ENCODE measurements around the gene FILIP1L.

The FILIP1L gene

GRCh38 chr3:99966662-99967416, 147.5 kb downstream of the FILIP1L start:
- DNase-seq: no peak

DNA sequence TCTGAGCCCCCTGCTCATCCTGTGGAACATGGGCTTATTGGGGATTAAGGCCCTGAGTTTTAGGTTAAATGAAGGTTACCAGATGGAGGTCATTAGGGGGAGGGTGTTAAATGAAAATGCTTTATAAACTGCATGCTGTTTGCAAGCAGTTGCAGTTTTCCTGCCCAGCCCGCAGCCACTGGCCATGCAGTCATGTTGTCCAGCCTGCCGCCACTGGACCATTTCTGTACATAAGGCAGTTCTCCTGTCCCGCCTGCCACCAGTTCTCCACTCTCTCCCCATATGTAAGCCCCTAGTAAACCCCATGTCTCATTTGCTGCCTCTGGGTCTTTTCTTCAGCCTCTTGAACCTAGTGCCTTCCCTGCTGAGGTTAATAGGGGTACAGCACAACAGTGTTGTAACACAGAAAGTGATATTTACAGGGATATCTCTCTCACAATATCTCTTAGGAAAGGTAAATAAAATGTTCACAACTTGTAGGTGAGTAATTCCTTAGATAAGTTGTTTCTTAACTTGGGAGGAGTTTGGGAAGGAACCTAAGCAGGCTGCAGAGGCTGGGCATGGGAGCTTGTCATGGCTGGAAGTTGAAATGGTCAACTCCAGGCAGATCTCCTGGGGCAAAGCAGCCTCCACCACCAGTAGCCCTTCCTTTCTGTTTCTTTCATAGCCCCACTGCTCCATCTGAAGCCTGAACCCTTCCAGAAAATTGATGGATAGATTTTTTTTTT, 148.5 kb downstream of the FILIP1L start:
- no peak for DNase-seq

- DNase-seq: no peak
Measured at GRCh38 chr3:99965077-99965476, 149.2 kb downstream of the FILIP1L start.

DNA sequence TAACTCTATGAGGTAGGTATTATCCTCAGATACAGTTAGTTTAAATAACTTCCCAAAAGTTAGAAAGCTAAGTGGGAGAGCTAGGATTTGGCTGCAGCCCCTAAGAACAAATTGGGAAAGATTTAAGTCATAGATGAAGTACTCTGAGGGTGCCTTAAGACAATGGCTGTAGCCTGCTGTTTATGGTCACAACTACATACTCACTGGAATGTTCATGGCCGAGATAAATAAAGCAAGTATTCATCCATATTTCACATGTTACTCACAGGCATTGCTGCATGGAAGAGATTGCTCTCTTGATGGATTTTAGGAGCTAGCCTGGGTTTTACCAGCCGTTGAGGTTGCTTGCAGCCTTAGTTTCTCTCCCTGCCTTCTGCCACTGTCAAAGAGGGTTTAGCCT, 151.6 kb downstream of the FILIP1L start:
- DNase-seq: no peak

DNA sequence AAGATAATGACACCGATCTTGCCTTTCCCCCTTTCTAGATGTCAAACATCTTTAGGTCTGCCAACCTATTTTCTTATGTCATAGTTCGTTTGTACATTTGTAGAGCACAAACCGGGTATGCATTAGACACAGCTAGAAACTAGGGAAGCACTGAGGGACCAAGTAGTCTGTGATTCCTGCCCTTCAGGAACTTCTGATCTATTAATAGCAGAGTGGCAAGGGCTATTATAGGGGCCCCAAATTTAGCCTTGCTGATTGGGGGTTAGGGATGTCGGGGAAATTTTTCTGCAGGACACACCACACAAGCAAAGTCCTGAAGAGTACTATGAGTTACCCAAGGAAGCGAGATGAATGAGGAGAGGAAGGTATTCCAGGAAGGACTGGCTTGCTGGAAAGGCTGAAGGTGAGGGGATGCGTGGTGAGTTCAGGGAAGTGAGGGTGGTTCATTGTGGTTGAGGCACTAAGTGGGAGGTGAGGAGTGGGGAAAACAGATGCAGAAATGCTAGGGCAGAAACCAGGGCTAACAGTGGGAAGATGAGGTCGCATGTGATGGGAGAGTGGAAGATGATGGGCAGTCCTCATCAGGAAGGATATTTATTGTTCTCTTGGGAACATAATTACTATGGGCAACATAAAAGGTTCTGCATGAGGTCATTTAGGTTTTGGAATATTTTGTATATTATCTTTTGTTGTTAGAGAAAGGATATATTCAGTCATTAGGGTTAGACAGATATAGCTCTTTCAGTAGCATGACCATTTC, 152.4 kb downstream of the FILIP1L start:
- DNase-seq: no peak

DNA sequence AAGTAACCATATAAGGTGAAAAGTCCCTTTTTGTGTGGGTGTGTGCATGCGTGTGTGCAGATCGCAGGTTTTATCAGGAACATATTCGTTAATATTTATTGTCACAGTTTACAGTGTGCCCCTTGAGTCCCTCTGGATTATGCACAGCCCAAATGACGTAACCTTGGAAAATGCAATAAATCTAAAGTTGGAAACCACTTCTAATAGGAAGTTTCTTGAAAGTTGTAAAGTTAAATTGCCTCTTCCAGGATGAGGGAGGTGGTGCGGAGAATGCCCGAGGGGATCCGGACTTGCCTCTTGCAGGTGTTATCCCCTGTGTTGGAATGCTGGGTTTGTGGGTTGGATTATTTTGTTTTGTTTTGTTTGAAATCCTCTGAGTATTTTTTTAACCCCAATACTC, 153.4 kb downstream of the FILIP1L start:
- DNase-seq: no peak

DNA sequence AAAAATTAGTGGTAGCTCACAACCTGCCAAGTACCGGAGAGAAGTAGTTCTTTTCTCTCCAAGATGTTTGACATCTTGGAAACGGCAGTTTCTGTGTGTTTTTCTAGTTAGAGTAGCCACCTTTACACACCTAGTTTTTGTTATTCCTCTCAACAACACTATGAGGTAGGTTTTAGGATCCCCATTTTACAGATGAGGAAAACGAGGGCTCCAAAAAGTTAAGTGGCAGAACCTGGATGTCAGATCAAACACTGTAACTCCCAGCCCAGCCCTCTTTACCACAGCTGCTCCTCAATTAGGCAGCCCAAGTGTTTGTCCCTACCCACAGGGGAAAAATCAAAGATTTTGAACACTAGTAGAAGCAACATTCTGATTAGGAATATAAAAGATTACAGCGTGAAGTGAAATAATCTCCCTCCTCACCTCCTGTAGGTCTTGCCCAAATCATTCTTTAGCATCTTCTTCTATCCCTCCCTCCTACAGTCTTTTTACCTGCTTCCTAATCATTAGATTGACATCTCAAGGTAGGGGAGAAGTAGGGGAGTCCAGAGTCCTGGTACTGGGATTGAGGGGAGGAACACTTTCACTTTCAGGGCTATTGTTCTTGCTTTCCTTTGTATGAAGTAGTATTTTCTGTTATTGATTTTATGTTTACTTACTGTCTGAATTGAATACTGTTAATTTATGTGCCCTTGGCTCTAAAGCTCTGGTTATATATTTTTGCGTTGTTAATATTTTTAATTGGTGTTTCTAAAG, 154.0 kb downstream of the FILIP1L start:
- DNase-seq: no peak

DNA sequence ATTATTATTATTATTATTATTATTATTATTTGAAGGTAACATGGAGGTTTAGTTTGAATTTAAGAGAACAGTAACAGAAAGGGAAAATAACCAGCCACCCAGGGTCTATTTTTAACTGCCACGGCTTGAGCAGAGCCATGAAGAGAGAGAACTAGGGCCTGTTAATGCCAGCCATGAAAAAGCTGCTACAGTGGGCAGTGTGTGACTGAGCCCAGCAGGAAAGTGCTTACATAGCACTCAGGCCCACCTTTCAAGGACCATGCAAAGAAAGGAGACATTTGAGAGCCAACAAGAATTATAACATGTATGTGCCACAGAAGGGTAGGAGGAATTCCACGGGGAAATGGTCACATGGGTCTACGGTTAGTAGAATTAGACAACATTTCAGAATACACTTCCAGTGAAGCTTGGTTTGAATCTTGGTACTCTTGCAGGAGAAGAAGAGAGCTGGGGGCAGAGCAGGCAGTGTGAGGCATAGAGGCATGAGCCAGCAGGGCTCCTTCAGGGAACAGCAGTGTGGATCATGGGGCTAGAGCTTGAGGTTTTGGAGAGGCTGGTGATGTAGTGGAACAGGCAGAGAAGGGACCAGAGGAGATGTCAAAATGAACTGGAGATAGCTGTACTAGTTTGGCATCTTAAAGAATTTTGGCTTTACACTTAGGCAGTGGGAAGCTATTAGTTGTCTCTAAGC, 155.9 kb downstream of the FILIP1L start:
- no peak for DNase-seq

DNA sequence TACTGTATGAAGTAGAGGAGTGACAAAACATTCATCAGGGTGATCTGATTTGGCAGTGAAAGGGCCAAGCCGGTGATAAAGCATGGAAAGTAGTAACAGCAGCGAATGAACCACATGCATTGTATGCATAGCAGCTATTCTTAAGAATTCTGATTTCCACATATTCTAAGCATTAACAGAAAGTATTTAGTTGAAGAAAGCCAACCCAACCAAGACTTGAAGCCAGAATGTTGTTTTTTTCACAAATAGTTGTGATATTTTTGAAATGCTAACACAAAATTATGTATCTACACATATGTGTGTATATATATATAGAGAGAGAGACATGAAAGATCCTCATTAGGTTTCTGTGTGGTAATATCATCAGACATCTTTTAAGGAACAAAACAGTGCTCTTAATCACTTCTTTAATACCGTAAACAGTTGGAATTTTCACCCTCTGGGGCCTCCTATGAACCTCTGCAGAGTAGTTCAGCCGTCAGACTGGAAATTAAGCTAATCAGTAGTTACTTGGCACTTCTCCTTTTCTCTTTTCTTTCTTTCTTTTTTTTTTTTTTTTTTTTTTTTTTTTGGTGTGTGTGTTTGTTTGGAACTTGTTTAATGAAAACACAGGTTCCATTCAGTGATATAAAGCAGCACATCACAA, 157.0 kb downstream of the FILIP1L start:
- no peak for DNase-seq

DNA sequence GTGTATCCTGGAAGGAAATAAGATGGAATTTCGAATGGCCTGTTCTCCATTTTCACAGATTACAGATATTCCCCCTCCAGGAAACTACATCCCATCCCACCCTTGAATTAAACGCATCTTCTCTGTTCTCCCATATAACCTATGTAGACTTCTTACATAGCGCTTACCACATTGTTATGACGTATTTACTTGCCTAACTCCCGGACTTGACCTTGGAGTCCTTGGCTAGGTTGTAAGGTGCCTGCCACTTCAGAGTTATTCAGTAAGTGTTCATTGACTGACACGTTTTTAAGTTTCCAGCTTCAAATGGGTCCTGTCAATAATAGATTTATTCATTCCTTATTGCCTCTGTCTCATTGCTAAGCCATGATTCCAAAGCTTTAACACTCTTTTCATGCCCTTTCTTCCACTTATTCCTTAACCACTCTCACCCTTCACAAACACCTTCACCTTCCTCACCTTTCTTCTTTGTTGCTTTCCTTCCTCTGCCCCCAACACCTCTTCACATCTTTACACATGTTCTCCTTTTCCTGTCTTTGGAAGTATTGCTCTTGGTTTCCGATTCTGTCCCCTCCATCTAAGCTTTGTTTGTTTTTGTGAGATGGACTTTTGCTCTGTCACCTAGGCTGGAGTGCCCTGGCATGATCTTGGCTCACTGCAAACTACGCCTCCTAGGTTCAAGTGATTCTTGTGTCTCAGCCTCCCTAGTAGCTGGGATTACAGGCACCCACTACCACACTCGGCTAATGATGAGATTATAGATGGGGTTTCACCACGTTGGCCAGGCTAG, 158.3 kb downstream of the FILIP1L start:
- no peak for DNase-seq

DNA sequence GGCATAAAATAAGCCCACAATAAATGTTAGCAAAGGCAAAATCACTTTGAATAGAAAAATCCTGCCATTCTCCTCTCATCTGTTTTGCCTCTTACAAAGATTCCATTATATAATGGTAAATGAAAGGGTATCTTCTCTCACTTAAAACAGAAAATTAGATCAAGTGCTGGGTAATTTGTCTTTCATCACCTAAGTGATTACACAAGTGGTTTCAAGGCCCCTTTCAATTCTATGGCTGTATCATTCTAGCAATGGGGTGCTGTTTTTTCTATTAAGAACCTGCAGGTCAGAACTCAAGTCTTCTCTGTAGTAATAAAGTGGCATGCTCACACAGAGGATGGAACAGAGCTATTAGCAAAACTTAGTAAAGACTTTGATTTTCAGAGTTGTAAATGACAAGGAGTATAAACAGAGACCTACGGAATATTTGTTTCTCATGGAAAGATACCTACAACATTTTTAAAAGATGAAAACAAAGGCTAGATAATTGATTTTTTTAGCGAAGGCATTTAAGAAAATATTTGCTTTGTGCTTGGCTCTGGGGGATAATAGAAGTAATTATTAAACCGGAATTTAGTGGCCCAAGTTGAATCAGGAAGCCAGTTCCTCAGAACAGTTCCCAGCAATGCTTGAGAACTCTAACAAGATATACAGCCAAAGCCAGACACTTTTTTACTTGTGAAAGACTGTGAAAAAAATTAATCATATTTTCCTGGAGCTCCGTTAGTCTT, 159.2 kb downstream of the FILIP1L start:
- no peak for DNase-seq

DNA sequence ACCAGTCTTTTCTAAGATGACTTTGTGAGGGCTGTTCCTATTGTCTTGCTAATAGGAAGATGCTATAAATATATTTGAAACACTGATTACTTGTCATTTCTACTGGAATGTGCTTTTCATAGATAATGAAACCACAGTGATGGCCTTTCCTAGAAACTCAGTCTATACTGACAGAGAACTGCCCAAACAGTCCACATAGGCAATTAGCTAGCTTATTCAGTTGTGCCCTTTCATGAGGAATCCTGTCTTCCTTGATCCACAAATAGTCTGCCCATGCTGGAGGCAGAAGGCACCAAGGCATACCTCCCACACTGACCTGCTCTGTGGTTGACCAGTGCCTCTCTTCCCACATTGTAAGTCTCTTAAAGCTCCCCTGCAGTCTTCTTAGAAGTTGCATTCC, 160.7 kb downstream of the FILIP1L start:
- DNase-seq: no peak

DNA sequence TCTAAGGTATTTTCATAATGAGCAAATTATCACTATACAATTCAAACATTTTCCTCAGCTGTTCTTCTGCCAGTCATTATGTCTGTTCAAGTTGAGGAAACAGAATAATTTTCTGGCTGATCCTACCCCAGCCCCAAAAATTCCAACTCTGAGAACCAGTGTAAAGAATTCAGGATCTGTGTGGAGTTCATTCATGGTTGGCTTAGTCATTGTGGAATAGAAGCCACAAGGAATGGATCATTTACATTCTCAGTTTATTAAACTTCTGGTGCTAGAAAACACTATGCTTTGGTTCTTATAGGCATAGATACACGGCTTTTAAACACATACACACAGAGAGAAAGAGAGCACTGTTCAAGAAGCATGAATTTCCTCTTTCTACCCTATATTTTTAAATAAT, 162.0 kb downstream of the FILIP1L start:
- DNase-seq: no peak

DNA sequence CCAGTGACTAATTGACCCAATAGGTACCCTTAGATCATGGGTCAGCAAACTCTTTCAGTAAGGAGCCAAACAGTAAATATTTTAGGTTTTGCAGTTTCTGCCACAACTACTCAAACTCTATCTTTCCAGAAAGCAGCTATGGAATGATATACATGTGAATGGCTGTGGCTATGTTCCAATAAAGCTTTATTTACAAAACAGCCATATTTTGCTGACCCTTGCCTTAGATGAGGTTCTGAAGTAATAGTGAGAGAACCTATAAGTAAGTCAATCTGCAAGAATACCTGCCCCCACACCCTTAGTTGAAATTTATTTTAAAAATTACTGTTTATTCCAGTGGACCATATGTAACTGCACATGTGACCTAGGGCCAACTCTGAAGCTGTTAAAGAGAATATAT, 162.6 kb downstream of the FILIP1L start:
- no peak for DNase-seq

- no peak for DNase-seq
Measured at GRCh38 chr3:99950921-99951320, 163.4 kb downstream of the FILIP1L start.

GRCh38 chr3:99949956-99950670, 164.2 kb downstream of the FILIP1L start:
- DNase-seq: no peak

DNA sequence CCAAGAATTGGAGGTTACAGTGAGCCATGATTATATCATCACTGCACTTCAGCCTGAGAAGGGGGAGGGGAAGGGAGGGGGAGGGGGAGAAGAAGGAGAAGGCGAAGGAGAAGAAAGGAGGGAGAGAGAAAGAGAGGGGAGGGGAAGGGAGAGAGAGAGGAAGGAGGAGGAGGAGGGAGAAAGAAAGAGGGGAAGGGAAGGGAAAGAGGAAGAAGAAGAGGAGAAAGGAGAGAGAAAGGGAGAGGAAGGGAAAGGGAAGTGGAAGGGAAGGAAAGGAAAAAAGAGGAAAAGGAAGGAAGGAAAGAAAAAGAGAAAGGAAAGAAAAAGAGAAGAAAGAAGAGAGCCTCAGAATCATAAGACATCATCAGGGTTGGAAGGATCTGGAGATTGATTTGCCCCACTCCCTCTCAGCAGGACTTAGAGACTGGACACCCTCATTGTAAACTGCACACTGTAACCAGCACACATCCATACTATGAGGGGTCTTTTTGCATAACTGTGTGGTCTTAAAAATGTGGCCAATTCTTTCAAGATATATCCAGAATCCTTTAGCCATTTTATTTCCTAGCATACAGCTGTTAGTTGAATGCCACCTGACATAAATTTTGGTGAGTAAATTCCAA, 165.7 kb downstream of the FILIP1L start:
- DNase-seq: no peak

DNA sequence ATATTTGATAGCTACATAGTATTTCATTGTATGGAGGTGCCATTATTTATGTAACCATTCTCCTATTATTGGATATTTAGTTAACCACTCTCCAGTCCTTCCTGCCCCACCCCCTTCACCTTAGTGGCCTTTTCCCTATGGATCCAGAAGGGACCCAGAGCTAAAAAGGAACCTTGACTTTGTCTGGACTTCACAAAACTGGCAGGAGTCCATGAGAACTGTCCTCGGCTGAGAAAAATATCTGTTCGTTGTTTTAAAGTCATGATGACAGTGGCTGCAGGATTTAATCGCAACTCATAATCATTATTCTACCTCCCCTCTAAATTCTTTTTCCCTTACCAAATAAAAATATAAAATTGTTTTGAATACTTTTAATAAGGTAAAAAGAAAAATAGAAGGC, 166.9 kb downstream of the FILIP1L start:
- DNase-seq: no peak

- DNase-seq: no peak
Measured at GRCh38 chr3:99945328-99945995, 168.8 kb downstream of the FILIP1L start.

Data from stimulated activated naive CD4-positive, alpha-beta T cell treated with Interleukin-2 at 50 U/mL for 16 hours (primary cell).